Measurements from ENCODE around the gene KDM4C.

KDM4C gene

GRCh38 chr9:7147121-7148090, 389.6 kb downstream of the KDM4C start:
- no peak for DNase-seq

- no peak for DNase-seq
Measured at GRCh38 chr9:7148243-7148765, 390.5 kb downstream of the KDM4C start.

- no peak for DNase-seq
Measured at GRCh38 chr9:7149258-7149657, 391.5 kb downstream of the KDM4C start.

- DNase-seq: peak in 1 of 2 donors; percentile 26
Measured at GRCh38 chr9:7150153-7150890, 392.5 kb downstream of the KDM4C start.

GRCh38 chr9:7153134-7153533, 395.4 kb downstream of the KDM4C start:
- no peak for DNase-seq

- DNase-seq: no peak
Measured at GRCh38 chr9:7153566-7153965, 395.8 kb downstream of the KDM4C start.

- DNase-seq: no peak
Measured at GRCh38 chr9:7154003-7154619, 396.3 kb downstream of the KDM4C start.

GRCh38 chr9:7154650-7155049, 396.9 kb downstream of the KDM4C start:
- DNase-seq: no peak

GRCh38 chr9:7161469-7161868, 403.7 kb downstream of the KDM4C start:
- DNase-seq: no peak

GRCh38 chr9:7163932-7164331, 406.2 kb downstream of the KDM4C start:
- DNase-seq: no peak

GRCh38 chr9:7164440-7165330, 406.9 kb downstream of the KDM4C start:
- no peak for DNase-seq

- no peak for DNase-seq
Measured at GRCh38 chr9:7165331-7165975, 407.7 kb downstream of the KDM4C start.

GRCh38 chr9:7166074-7166473, 408.3 kb downstream of the KDM4C start:
- DNase-seq: no peak

GRCh38 chr9:7169717-7170389, 412.1 kb downstream of the KDM4C start:
- no peak for DNase-seq

- no peak for DNase-seq
Measured at GRCh38 chr9:7171396-7172153, 413.8 kb downstream of the KDM4C start.

- DNase-seq: no peak
Measured at GRCh38 chr9:7172154-7173115, 414.7 kb downstream of the KDM4C start.

- no peak for DNase-seq
Measured at GRCh38 chr9:7173139-7173538, 415.4 kb downstream of the KDM4C start.

- DNase-seq: no peak
Measured at GRCh38 chr9:7174301-7174700, 416.5 kb downstream of the KDM4C start.

GRCh38 chr9:7174884-7175283, 417.1 kb downstream of the KDM4C start:
- no peak for DNase-seq

All from CD4-positive, alpha-beta T cell treated with Interleukin-1 beta for 1 hour (primary cell).